Suppressor macrophage treated with lipopolysaccharide for 4 hours (primary cell): ENCODE measurements around the gene WBP1.
"Not testable (repeated sequence)": the region's sequence is repeated elsewhere in the genome, so short reads cannot be mapped to it uniquely, and the experiment has no call there.

Source experiments
- DNase-seq: peaks from one replicate; pipeline ENCODE4 v3.0.0-alpha.2; 2020

WBP1 gene

GRCh38 chr2:74428675-74429074 lies 29.6 kb upstream of the WBP1 start:
- DNase-seq, result no peak

- no peak for DNase-seq
Measured at GRCh38 chr2:74429487-74430451, 28.5 kb upstream of the WBP1 start.

GRCh38 chr2:74430502-74430901 lies 27.7 kb upstream of the WBP1 start:
- no peak for DNase-seq

- DNase-seq, result no peak
Measured at GRCh38 chr2:74436111-74436805, 22.0 kb upstream of the WBP1 start.

GRCh38 chr2:74436848-74437695 lies 21.2 kb upstream of the WBP1 start:
- DNase-seq, result no peak

- DNase-seq, result no peak
Measured at GRCh38 chr2:74438248-74438647, 20.0 kb upstream of the WBP1 start.

GRCh38 chr2:74439373-74439772 lies 18.9 kb upstream of the WBP1 start:
- no peak for DNase-seq

- no peak for DNase-seq
Measured at GRCh38 chr2:74439803-74440377, 18.3 kb upstream of the WBP1 start.

- peak; percentile 67 for DNase-seq
Measured at GRCh38 chr2:74440378-74441169, 17.7 kb upstream of the WBP1 start.

GRCh38 chr2:74441170-74441689 lies 17.0 kb upstream of the WBP1 start:
- DNase-seq, result no peak

GRCh38 chr2:74441690-74442482 lies 16.4 kb upstream of the WBP1 start, which contains the start of gene RTKN:
RTKN (minus strand) TSS chr2:74441937; CDS start chr2:74441816, 121 bp downstream.
- no peak for DNase-seq

GRCh38 chr2:74442483-74443297 lies 15.5 kb upstream of the WBP1 start:
- DNase-seq, result not testable (repeated sequence)

- DNase-seq, result no peak
Measured at GRCh38 chr2:74444498-74445318, 13.5 kb upstream of the WBP1 start.

- DNase-seq, result no peak
Measured at GRCh38 chr2:74447230-74447999, 10.8 kb upstream of the WBP1 start.

GRCh38 chr2:74448771-74449170 lies 9.5 kb upstream of the WBP1 start:
- DNase-seq, result no peak

- no peak for DNase-seq
Measured at GRCh38 chr2:74450570-74451190, 7.6 kb upstream of the WBP1 start.
